ENCODE measurements around the gene MT2A. TPM values are rescaled to one million over a fixed set of nuclear protein-coding genes. Genes with fewer than 3 reads are reported as not detected.
A peak's percentile ranks its signal among the peaks of the same experiment; 100 is the strongest.

MT2A gene
- total RNA-seq, 3 donors from 2014 or later: 186 to 438 (median 301) TPM

GRCh38 chr16:56632848-56633365 is 24.5 kb downstream of the MT2A start:
- peaks cover 25% of the 10 kb centered on the region for H3K4me1 Mint-ChIP-seq (ENCODE audit: low read depth)
- DNase-seq (no peak), ATAC-seq (no peak)
- H3K4me3 Mint-ChIP-seq: peak overlapping the region; percentile 40
- no peaks in the 10 kb centered on the region for H3K36me3 Mint-ChIP-seq (ENCODE audit: insufficient read depth)
- no peaks in the 10 kb centered on the region for H3K9me3 Mint-ChIP-seq
- H3K27me3 Mint-ChIP-seq (ENCODE audit: low read depth): peaks cover 71% of the 10 kb centered on the region

GRCh38 chr16:56633535-56633934 is 25.2 kb downstream of the MT2A start:
- peaks cover 74% of the 10 kb centered on the region for H3K27me3 Mint-ChIP-seq (ENCODE audit: low read depth)
- DNase-seq (no peak), ATAC-seq (no peak)
- H3K4me1 Mint-ChIP-seq (ENCODE audit: low read depth): peaks cover 28% of the 10 kb centered on the region
- no peaks in the 10 kb centered on the region for H3K9me3 Mint-ChIP-seq
- H3K4me3 Mint-ChIP-seq: no peak overlapping the region
- no peaks in the 10 kb centered on the region for H3K36me3 Mint-ChIP-seq (ENCODE audit: insufficient read depth)

- DNase-seq (no peak), ATAC-seq (no peak)
- Mint-ChIP-seq H3K36me3 (ENCODE audit: insufficient read depth) (no peaks in the 10 kb centered on the region), H3K4me3 (peak overlapping the region; percentile 35), H3K9me3 (no peaks in the 10 kb centered on the region), H3K27me3 (ENCODE audit: low read depth) (peaks cover 82% of the 10 kb centered on the region), H3K4me1 (ENCODE audit: low read depth) (peaks cover 30% of the 10 kb centered on the region)
Observed at GRCh38 chr16:56634715-56635440, 26.5 kb downstream of the MT2A start.

GRCh38 chr16:56635441-56635967 is 27.1 kb downstream of the MT2A start:
- Mint-ChIP-seq H3K4me3 (peak overlapping the region; percentile 11), H3K27me3 (ENCODE audit: low read depth) (peaks cover 87% of the 10 kb centered on the region), H3K36me3 (ENCODE audit: insufficient read depth) (no peaks in the 10 kb centered on the region), H3K4me1 (ENCODE audit: low read depth) (peaks cover 30% of the 10 kb centered on the region), H3K9me3 (no peaks in the 10 kb centered on the region)
- ATAC-seq (peak in 1 of 2 donors; percentile 10), DNase-seq (no peak)

GRCh38 chr16:56636616-56637413 is 28.4 kb downstream of the MT2A start:
- DNase-seq (no peak), ATAC-seq (no peak)
- Mint-ChIP-seq H3K9me3 (no peaks in the 10 kb centered on the region), H3K27me3 (ENCODE audit: low read depth) (peaks cover 78% of the 10 kb centered on the region), H3K36me3 (ENCODE audit: insufficient read depth) (no peaks in the 10 kb centered on the region), H3K4me1 (ENCODE audit: low read depth) (peaks cover 27% of the 10 kb centered on the region), H3K4me3 (no peak overlapping the region)

- Mint-ChIP-seq H3K9me3 (no peaks in the 10 kb centered on the region), H3K4me3 (peak within 1 kb of the TSS; percentile 33), H3K27me3 (ENCODE audit: low read depth) (peaks cover 70% of the 10 kb centered on the region), H3K36me3 (ENCODE audit: insufficient read depth) (no peaks in the 10 kb centered on the region), H3K4me1 (ENCODE audit: low read depth) (peaks cover 31% of the 10 kb centered on the region)
- ATAC-seq: peak; percentile 33 to 36
- DNase-seq: no peak
Observed at GRCh38 chr16:56637814-56638750, 29.7 kb downstream of the MT2A start, which contains the start of gene MT1A. Gene MT1A (plus strand): TSS chr16:56638666. CDS start chr16:56638739, 73 bp downstream.

GRCh38 chr16:56639045-56639444 is 30.7 kb downstream of the MT2A start:
- DNase-seq (no peak), ATAC-seq (no peak)
- H3K36me3 Mint-ChIP-seq (ENCODE audit: insufficient read depth): no peaks in the 10 kb centered on the region
- H3K4me3 Mint-ChIP-seq: no peak overlapping the region
- H3K9me3 Mint-ChIP-seq: no peaks in the 10 kb centered on the region
- peaks cover 40% of the 10 kb centered on the region for H3K4me1 Mint-ChIP-seq (ENCODE audit: low read depth)
- peaks cover 61% of the 10 kb centered on the region for H3K27me3 Mint-ChIP-seq (ENCODE audit: low read depth)

- peaks cover 50% of the 10 kb centered on the region for H3K27me3 Mint-ChIP-seq (ENCODE audit: low read depth)
Observed at GRCh38 chr16:56640076-56640475, 31.7 kb downstream of the MT2A start.

GRCh38 chr16:56641166-56641565 is 32.8 kb downstream of the MT2A start:
- no peak for DNase-seq
- Mint-ChIP-seq H3K9me3 (no peaks in the 10 kb centered on the region), H3K36me3 (ENCODE audit: insufficient read depth) (no peaks in the 10 kb centered on the region), H3K4me1 (ENCODE audit: low read depth) (peaks cover 29% of the 10 kb centered on the region), H3K4me3 (no peak overlapping the region), H3K27me3 (ENCODE audit: low read depth) (peaks cover 43% of the 10 kb centered on the region)
- no peak for ATAC-seq

More at GRCh38 chr16:56640076-56640475, 31.7 kb downstream of the MT2A start:
- DNase-seq (no peak), ATAC-seq (no peak)
- H3K9me3 Mint-ChIP-seq: no peaks in the 10 kb centered on the region
- H3K4me3 Mint-ChIP-seq: no peak overlapping the region
- H3K36me3 Mint-ChIP-seq (ENCODE audit: insufficient read depth): no peaks in the 10 kb centered on the region
- H3K4me1 Mint-ChIP-seq (ENCODE audit: low read depth): peaks cover 36% of the 10 kb centered on the region

GRCh38 chr16:56643080-56643778 is 34.8 kb downstream of the MT2A start:
- Mint-ChIP-seq H3K27me3 (ENCODE audit: low read depth) (peaks cover 26% of the 10 kb centered on the region), H3K4me3 (peak overlapping the region; percentile 62), H3K9me3 (no peaks in the 10 kb centered on the region), H3K36me3 (ENCODE audit: insufficient read depth) (no peaks in the 10 kb centered on the region), H3K4me1 (ENCODE audit: low read depth) (peaks cover 23% of the 10 kb centered on the region)
- ATAC-seq: peak; percentile 100
- DNase-seq: peak; percentile 68

GRCh38 chr16:56643833-56644232 is 35.4 kb downstream of the MT2A start:
- Mint-ChIP-seq H3K4me3 (peak overlapping the region; percentile 62), H3K9me3 (no peaks in the 10 kb centered on the region), H3K27me3 (ENCODE audit: low read depth) (peaks cover 26% of the 10 kb centered on the region), H3K36me3 (ENCODE audit: insufficient read depth) (no peaks in the 10 kb centered on the region), H3K4me1 (ENCODE audit: low read depth) (peaks cover 21% of the 10 kb centered on the region)
- no peak for ATAC-seq
- DNase-seq: no peak

- H3K4me1 Mint-ChIP-seq (ENCODE audit: low read depth): peaks cover 21% of the 10 kb centered on the region
- H3K4me3 Mint-ChIP-seq: no peak overlapping the region
- ATAC-seq (no peak), DNase-seq (no peak)
- H3K9me3 Mint-ChIP-seq: no peaks in the 10 kb centered on the region
- H3K27me3 Mint-ChIP-seq (ENCODE audit: low read depth): peaks cover 18% of the 10 kb centered on the region
- H3K36me3 Mint-ChIP-seq (ENCODE audit: insufficient read depth): no peaks in the 10 kb centered on the region
Observed at GRCh38 chr16:56645311-56645710, 36.9 kb downstream of the MT2A start.

GRCh38 chr16:56645838-56646237 is 37.5 kb downstream of the MT2A start:
- ATAC-seq: no peak
- Mint-ChIP-seq H3K4me1 (ENCODE audit: low read depth) (peaks cover 21% of the 10 kb centered on the region), H3K4me3 (no peak overlapping the region), H3K9me3 (no peaks in the 10 kb centered on the region), H3K27me3 (ENCODE audit: low read depth) (peaks cover 14% of the 10 kb centered on the region), H3K36me3 (ENCODE audit: insufficient read depth) (no peaks in the 10 kb centered on the region)
- DNase-seq: no peak

Data from activated T-cell treated with anti-CD3 and anti-CD28 coated beads, Interleukin-2, amount 50 U/mL, for 4 hours (primary cell).